GM19025 (cell line): ENCODE data around the gene GANC.
"Not testable (repeated sequence)": the region's sequence is repeated elsewhere in the genome, so short reads cannot be mapped to it uniquely, and the experiment has no call there.

Source experiments
- ATAC-seq: cut with Tn5 transposase; IDR thresholded peaks from one replicate; pipeline ENCODE4 v1.9.1; 2021; ENCODE audit warnings: mild to moderate bottlenecking, low read depth, moderate library complexity; ENCODE audit not compliant: unreplicated experiment

GANC gene

GRCh38 chr15:42337104-42337503 is 64.1 kb downstream of the GANC start:
- not testable (repeated sequence) for ATAC-seq

GRCh38 chr15:42338500-42338899 is 65.5 kb downstream of the GANC start:
- no peak for ATAC-seq

GRCh38 chr15:42343596-42344232 is 70.7 kb downstream of the GANC start:
- ATAC-seq = no peak

GRCh38 chr15:42344763-42345162 is 71.8 kb downstream of the GANC start:
- no peak for ATAC-seq

GRCh38 chr15:42345504-42345903 is 72.5 kb downstream of the GANC start:
- ATAC-seq = no peak

- ATAC-seq = no peak
These were observed 75.1 kb downstream of the GANC start for GRCh38 chr15:42348083-42348482.

GRCh38 chr15:42349186-42349585 is 76.2 kb downstream of the GANC start:
- ATAC-seq = no peak

GRCh38 chr15:42352401-42352800 is 79.4 kb downstream of the GANC start:
- ATAC-seq = no peak

GRCh38 chr15:42353061-42353460 is 80.1 kb downstream of the GANC start:
- ATAC-seq = no peak

- ATAC-seq = no peak
These were observed 81.8 kb downstream of the GANC start for GRCh38 chr15:42354824-42355223.

GRCh38 chr15:42355291-42355690 is 82.3 kb downstream of the GANC start:
- no peak for ATAC-seq

GRCh38 chr15:42356851-42357250 is 83.8 kb downstream of the GANC start:
- no peak for ATAC-seq

GRCh38 chr15:42358141-42358540 is 85.1 kb downstream of the GANC start:
- no peak for ATAC-seq

- ATAC-seq = no peak
These were observed 86.2 kb downstream of the GANC start, which contains the start of gene CAPN3 for GRCh38 chr15:42359249-42359648. Gene CAPN3 (plus strand): TSS chr15:42359501. CDS start chr15:42359806, 305 bp downstream.

GRCh38 chr15:42359985-42360384 is 87.0 kb downstream of the GANC start:
- ATAC-seq = no peak

- ATAC-seq = no peak
These were observed 87.6 kb downstream of the GANC start for GRCh38 chr15:42360535-42361112.

GRCh38 chr15:42363487-42363886 is 90.5 kb downstream of the GANC start:
- ATAC-seq = no peak

GRCh38 chr15:42363942-42364341 is 90.9 kb downstream of the GANC start:
- ATAC-seq = no peak

- ATAC-seq = no peak
These were observed 91.5 kb downstream of the GANC start for GRCh38 chr15:42364529-42364928.

- ATAC-seq = no peak
These were observed 93.0 kb downstream of the GANC start for GRCh38 chr15:42365921-42366550.

GRCh38 chr15:42367041-42367440 is 94.0 kb downstream of the GANC start:
- ATAC-seq = no peak

GRCh38 chr15:42368096-42368495 is 95.1 kb downstream of the GANC start:
- no peak for ATAC-seq
